GM21381 (cell line): Measurements from ENCODE around the gene CYP39A1.

Source experiments
- ATAC-seq: cut with Tn5 transposase; IDR thresholded peaks from one replicate; pipeline ENCODE4 v1.9.1; 2021; ENCODE audit warnings: mild to moderate bottlenecking, moderate library complexity; ENCODE audit not compliant: unreplicated experiment

The CYP39A1 gene

DNA sequence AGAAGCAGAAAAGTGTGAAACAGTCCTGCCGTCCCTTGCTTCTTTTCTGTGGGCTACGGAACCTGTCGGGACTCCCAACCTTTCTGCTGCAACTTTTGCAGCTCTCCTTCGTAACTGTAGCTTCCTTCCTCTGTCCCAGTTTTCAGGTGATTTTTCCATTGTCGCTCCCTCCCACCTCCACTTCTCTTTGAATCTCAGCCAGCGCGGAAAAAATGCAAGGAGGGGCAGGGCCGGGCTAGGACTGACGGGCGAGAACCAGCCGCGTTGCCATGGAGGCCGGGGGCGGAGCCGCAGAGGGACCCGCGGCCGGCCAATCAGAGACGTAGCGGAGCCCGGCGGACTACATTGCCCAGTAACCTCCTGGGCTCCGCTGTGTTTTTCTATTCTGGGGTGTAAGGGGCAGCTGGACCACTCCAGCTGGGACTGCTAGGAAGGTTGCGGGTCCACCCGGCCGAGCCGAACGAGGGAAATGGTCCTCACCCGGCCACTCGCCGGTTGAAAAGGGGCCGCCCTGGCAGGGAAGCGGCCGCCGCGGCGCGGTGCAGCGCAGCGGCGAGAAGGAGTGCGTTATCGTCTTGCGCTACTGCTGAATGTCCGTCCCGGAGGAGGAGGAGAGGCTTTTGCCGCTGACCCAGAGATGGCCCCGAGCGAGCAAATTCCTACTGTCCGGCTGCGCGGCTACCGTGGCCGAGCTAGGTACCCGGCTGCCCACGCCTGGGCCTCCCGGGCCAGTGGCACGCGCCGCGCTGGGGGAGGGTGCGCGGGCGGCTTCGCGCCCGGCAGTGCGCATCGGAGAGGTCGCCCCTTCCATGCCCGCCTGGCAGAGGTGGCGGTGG is at the start of gene CYP39A1, which contains the start of gene SLC25A27:
Gene CYP39A1, minus strand, starts transcription at position 216 of the 836 bp plus-strand sequence. CDS start 236 bp downstream, outside the sequence.
Gene SLC25A27, plus strand, starts transcription at position 373 of the 836 bp plus-strand sequence. Its CDS starts 218 bp downstream, at position 591.
- peak; percentile 100 for ATAC-seq

GRCh38 chr6:46699970-46700369 is 47.4 kb upstream of the CYP39A1 start:
- ATAC-seq: no peak

GRCh38 chr6:46690911-46691451 is 38.4 kb upstream of the CYP39A1 start:
- no peak for ATAC-seq

DNA sequence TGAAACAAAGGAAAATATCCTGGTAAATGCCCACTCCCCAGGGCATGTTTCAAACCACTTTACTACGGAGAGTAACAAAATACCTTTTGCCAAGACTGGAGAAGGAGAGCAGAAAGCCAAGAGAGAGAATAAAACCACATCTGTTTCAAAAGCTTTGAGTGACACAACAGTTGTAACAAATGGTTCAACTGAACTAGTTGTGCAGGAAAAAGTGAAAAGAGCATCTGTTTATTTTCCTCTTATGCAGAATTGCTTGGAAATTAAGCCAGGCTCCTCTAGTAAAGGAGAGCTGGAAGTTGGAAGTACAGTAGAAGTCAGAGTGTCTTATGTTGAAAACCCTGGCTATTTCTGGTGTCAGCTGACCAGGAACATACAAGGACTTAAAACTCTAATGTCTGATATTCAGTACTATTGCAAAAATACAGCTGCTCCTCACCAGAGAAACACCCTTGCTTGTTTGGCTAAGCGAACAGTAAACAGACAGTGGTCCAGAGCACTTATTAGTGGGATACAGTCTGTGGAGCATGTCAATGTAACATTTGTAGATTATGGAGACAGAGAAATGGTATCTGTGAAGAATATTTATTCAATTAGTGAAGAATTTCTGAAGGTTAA is 37.6 kb upstream of the CYP39A1 start:
- ATAC-seq: no peak

DNA sequence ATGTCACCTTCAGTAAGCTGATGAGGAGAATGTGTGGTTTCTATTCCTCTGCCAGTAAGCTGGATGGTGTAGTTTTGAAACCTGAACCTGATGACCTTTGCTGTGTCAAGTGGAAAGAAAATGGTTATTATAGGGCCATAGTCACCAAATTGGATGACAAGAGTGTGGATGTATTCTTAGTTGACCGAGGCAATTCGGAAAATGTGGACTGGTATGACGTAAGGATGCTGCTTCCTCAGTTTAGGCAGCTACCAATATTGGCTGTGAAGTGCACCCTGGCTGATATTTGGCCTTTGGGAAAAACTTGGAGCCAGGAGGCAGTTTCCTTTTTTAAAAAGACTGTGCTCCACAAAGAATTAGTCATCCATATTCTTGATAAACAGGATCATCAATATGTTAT is 37.0 kb upstream of the CYP39A1 start:
- no peak for ATAC-seq

DNA sequence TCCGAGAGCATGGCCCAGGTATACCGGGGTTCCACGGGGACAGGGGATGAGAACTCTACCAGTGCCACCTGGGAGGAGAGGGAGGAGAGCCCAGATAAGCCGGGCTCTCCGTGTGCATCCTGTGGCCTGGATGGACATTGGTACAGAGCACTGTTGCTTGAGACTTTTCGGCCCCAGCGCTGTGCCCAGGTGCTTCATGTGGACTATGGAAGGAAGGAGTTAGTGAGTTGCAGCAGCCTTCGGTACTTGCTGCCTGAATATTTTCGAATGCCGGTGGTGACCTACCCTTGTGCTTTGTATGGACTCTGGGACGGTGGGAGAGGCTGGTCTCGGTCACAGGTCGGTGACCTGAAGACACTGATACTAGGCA is 36.3 kb upstream of the CYP39A1 start:
- ATAC-seq: no peak

- ATAC-seq: no peak
Observed at GRCh38 chr6:46688117-46688965, 35.7 kb upstream of the CYP39A1 start.

GRCh38 chr6:46687619-46688097 is 35.0 kb upstream of the CYP39A1 start, which contains the start of gene TDRD6:
Gene TDRD6 (plus strand): TSS chr6:46687885. CDS start chr6:46688129, 244 bp downstream.
- ATAC-seq: no peak

- no peak for ATAC-seq
Observed at GRCh38 chr6:46684771-46685170, 32.2 kb upstream of the CYP39A1 start.

DNA sequence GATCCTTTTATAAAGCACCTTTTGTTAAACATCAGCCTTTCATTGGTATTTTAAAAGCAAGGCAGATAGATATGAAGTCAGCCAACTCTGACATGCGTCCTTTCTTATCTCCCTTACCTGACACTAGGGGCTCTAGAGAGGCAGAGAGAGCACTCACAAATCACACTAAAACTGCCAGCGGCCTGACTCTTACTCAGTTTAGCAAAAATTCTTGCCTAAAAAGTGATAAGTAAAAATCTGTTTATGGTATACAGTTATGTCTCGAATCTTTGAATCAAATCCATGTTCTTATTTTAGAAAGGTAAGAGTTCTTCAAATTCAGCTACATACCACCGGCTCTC is 24.7 kb upstream of the CYP39A1 start:
- ATAC-seq: no peak

DNA sequence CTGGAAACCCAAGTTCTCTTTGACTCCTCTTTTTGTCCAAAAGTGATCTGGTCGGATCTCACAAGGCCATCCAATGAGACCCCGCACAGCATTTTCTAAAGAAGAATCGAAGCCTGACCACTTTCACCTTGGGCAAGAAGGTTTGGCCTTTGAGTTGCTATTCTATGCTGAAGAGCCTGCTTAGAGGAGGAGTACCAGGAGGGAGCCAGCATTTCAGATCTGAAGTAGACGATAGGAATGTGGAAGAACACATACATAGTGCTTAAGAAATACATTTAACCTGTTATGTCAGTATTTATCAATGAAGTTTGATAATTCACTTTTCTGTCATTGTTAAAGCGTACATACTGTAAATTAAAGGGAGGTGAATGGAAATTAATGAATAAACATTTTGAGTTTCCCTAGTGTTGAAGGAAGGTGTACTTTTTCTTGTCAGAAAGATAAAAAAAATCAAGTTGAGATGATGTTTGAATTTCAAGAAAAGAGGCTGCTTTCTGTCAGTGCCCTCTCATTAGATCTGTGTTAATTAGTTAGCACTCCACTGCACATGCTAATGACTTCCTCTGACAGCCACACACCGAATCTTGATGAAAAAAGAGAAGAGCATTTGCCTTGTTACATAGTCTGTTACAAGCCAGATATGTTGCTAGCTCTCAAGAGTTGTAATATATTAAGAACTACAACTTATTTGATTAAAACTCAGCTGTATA is 24.1 kb upstream of the CYP39A1 start:
- ATAC-seq: no peak

DNA sequence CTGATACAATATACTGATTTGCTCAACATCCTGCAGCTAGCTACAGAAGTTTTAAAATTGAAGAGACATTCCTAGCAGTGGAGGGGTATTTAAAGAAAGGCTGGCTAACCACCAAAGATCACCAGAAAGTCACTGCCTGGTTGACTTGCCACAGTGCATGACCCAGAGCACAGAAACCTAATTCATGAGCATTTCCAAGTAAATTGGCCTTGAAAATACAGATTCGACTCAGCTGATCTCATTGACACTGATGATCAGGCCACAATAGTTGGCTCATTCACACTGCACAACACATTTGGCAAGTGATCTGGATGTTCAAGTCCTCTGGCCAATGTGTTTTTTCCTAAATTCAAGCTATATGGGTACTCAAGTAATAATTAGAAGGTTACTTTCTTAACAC is 21.8 kb upstream of the CYP39A1 start:
- ATAC-seq: no peak

DNA sequence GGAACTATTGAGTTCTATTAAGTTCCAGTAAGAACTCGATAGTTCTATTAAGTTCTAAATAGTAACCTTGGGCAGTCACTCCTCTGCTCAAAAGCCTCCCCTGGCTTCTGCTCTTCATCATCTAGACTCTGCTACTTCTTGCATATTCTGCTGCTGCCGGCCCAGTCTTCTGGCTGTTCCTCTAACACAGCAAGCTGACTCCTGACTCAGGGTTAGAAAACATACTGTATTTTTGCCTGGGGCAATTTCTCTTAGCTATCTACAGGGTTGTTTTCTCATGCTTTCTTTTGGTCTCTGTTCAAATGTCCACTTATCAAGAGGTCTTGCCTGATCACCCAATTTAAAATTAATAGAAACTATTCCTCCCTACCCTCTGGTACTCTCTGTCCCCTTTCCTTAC is 14.8 kb upstream of the CYP39A1 start:
- ATAC-seq: no peak

DNA sequence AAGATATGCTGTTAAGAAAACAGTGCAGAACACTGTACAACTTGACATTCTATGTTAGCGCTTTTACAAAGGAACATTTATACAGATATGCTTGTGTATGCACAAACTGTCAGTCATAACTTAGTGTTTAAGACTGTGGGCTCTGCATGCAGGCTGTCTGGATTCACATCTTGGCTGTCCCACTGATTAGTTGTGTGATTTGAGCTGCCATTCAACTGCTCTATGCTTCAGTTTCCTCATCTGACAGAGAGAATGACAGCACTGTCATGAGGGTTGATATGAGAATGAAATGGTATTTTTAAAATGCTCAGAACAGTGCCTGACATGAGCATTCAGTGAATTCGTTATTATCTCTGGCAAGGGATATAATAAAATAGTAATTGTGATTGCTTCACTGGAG is 8.9 kb upstream of the CYP39A1 start:
- ATAC-seq: no peak

- ATAC-seq: no peak
Observed at GRCh38 chr6:46657642-46658041, 5.0 kb upstream of the CYP39A1 start.

DNA sequence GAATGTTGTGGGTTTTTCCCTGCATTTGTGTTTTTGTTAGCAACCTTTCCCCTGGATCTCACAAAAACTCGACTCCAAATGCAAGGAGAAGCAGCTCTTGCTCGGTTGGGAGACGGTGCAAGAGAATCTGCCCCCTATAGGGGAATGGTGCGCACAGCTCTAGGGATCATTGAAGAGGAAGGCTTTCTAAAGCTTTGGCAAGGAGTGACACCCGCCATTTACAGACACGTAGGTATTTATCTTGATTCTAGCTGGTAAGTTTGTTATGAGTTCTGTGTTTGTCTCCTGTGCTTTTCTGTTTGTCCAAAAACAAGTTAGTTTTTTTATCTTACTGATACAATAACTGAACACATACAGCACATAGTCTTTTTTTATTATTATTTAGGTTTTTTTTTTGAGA is 3.2 kb upstream of the CYP39A1 start:
- ATAC-seq: no peak

DNA sequence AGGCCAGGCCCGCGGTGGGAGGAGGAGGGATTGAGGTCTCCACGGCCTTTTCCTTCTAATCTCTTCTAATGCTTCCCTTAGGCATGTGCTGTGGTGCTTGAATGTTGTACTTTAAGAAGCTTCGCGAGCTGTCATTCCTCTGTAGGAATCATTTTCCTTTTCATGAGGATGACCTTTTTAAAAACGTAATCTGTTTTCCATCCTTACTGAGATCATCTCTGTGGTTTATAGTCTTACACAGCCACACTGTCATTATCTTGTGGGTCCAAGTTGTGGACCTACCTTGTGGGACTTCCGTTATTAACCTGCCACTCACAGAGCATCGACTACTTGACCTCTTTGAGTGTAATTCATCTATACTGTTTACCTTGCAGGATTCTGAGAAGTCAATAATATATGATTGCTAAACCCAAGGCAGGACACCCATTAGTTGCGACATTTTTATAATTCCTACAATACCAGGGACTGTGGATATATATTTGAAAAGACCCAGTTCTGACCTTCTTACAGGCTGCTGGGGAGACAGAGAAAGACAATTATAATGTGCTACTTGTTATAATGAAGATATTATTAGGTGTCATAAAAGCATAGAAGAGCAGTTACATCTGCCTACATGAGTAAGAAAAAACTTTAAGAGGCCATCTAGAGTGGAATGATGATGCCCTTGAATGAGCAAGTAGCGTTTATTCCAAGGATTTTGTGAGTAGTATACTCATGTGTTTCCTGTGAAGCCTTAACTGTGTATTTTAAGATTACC is 999 bp upstream of the CYP39A1 start:
- ATAC-seq: no peak

DNA sequence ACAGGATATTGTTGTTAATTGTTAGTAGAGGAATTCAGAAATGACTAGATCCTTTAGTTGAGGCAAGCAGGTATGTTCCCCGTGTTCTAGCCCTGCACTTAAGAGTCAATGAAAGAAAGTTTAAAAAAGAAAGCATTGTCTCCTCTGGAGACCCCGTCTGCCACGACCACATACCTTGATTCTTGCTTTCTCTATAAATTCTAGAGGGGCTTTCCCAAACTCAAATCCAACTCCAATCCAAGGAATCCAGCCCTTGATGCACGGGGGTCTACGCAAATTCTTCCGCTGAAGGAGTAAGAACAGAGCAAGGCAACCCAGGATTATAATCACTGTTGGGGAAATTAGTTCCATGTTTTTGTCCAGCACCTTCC is 401 bp downstream of the CYP39A1 start:
- no peak for ATAC-seq

DNA sequence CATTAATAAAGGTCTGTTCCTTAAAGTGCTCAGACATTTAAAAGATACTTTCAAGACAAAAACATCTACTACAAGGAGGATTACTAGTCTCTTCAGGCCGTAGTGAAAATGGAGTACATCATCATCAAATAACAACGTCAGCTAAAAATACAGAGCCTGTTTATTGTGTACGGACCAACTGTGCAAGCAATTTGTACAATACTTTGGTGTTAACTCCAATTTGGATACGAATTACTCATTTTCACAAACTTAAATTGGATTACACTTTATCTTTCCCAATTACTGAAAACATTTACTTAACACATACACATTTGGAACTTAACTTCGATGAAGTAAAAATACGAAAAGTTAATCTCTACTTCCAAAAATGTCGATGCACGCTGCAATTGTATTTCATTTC is 802 bp downstream of the CYP39A1 start:
- no peak for ATAC-seq

GRCh38 chr6:46651006-46651405 is 1.6 kb downstream of the CYP39A1 start:
- no peak for ATAC-seq
